HL-60 (cell line): ENCODE measurements around the gene GLCE.

Experiments
- DNase-seq, 2 experiments: peaks; one replicate each; pipeline ENCODE4 v3.0.0-alpha.2; 2010 to 2020; ENCODE audit warnings: low read depth in 1 of 2, low spot score in 1 of 2
- H3K27ac ChIP-seq: fragments of 250-450 bp; sonication (Bioruptor Pico); replicated peaks from 2 replicates; pipeline ENCODE4 v1.5.1; 2020; ENCODE audit warnings: mild to moderate bottlenecking, moderate library complexity
- H3K27me3 ChIP-seq: fragments of 250-450 bp; sonication (Bioruptor Pico); 2 replicates; pipeline ENCODE4 v1.5.1; 2021; ENCODE audit warnings: mild to moderate bottlenecking, moderate library complexity; ENCODE audit not compliant: insufficient read depth, poor library complexity, severe bottlenecking
- H3K4me3 ChIP-seq: replicated peaks from 2 replicates; pipeline ENCODE4 v1.5.1; 2011; ENCODE audit warnings: mild to moderate bottlenecking, control low read depth, low read length; ENCODE audit not compliant: insufficient read depth
- CTCF ChIP-seq: IDR thresholded peaks from one replicate; pipeline ENCODE4 v1.5.1; 2011; ENCODE audit warnings: low read length, control low read depth, inconsistent platforms; ENCODE audit not compliant: insufficient read depth
- GABPA ChIP-seq: IDR thresholded peaks from 2 replicates; pipeline ENCODE4 v1.6.1; 2012; ENCODE audit warnings: low read depth
- POLR2AphosphoS5 ChIP-seq: IDR thresholded peaks from 2 replicates; pipeline ENCODE4 v1.6.1; 2012; ENCODE audit warnings: low read depth
- REST ChIP-seq: IDR thresholded peaks from 2 replicates; pipeline ENCODE4 v1.6.1; 2012; ENCODE audit warnings: low read depth; ENCODE audit not compliant: insufficient replicate concordance
- SPI1 ChIP-seq: IDR thresholded peaks from 2 replicates; pipeline ENCODE4 v1.6.1; 2012; ENCODE audit warnings: low read depth, mild to moderate bottlenecking, borderline replicate concordance

GLCE gene

GRCh38 chr15:69156736-69157381, 3.6 kb upstream of the GLCE start:
- no peak for DNase-seq
- H3K27me3 ChIP-seq: no peaks in the 10 kb centered on the region
- H3K4me3 ChIP-seq: no peak overlapping the region
- TF ChIP-seq REST (no peak), GABPA (no peak), POLR2AphosphoS5 (no peak), CTCF (no peak), SPI1 (no peak)
- no peak overlapping the region for H3K27ac ChIP-seq

GRCh38 chr15:69158201-69158842, 2.1 kb upstream of the GLCE start:
- TF ChIP-seq POLR2AphosphoS5 (no peak), SPI1 (no peak), CTCF (no peak), REST (no peak), GABPA (no peak)

GRCh38 chr15:69158843-69159240, 1.6 kb upstream of the GLCE start:
- TF ChIP-seq GABPA: no peak
- no peak for TF ChIP-seq POLR2AphosphoS5
- TF ChIP-seq REST: no peak
- TF ChIP-seq SPI1: no peak
- no peak for TF ChIP-seq CTCF
- H3K4me3 ChIP-seq: no peak overlapping the region

More at GRCh38 chr15:69158201-69158842, 2.1 kb upstream of the GLCE start:
- H3K27me3 ChIP-seq: no peaks in the 10 kb centered on the region
- no peak overlapping the region for H3K27ac ChIP-seq
- DNase-seq: no peak
- H3K4me3 ChIP-seq: no peak overlapping the region

More at GRCh38 chr15:69158843-69159240, 1.6 kb upstream of the GLCE start:
- DNase-seq: no peak
- Histone ChIP-seq H3K27me3 (no peaks in the 10 kb centered on the region), H3K27ac (no peak overlapping the region)
